ENCODE data around the gene MMP20.

Gene MMP20

GRCh38 chr11:102615894-102616432 is 9.2 kb downstream of the MMP20 start:
- no peak overlapping the region for H3K4me3 ChIP-seq (ENCODE audit: low read length)
- DNase-seq (ENCODE audit: low read depth): no peak
- TF ChIP-seq CTCF (IDR thresholded peaks at IDR 0.05; ENCODE audit: insufficient read depth, low read depth, low read length, missing control alignments): no peak

- TF ChIP-seq CTCF (IDR thresholded peaks at IDR 0.05; ENCODE audit: insufficient read depth, low read depth, low read length, missing control alignments): no peak
- DNase-seq (ENCODE audit: low read depth): no peak
- H3K4me3 ChIP-seq (ENCODE audit: low read length): no peak overlapping the region
Measured at GRCh38 chr11:102615077-102615893, 9.8 kb downstream of the MMP20 start.

- H3K4me3 ChIP-seq (ENCODE audit: low read length): no peak overlapping the region
- no peak for DNase-seq (ENCODE audit: low read depth)
- peak; percentile 4 for TF ChIP-seq CTCF (IDR thresholded peaks at IDR 0.05; ENCODE audit: insufficient read depth, low read depth, low read length, missing control alignments)
Measured at GRCh38 chr11:102614485-102614884, 10.6 kb downstream of the MMP20 start.

GRCh38 chr11:102614031-102614430 is 11.1 kb downstream of the MMP20 start:
- no peak for TF ChIP-seq CTCF (IDR thresholded peaks at IDR 0.05; ENCODE audit: insufficient read depth, low read depth, low read length, missing control alignments)
- no peak overlapping the region for H3K4me3 ChIP-seq (ENCODE audit: low read length)
- DNase-seq (ENCODE audit: low read depth): no peak

- TF ChIP-seq CTCF (IDR thresholded peaks at IDR 0.05; ENCODE audit: insufficient read depth, low read depth, low read length, missing control alignments): no peak
- no peak overlapping the region for H3K4me3 ChIP-seq (ENCODE audit: low read length)
- no peak for DNase-seq (ENCODE audit: low read depth)
Measured at GRCh38 chr11:102613450-102613849, 11.7 kb downstream of the MMP20 start.

- H3K4me3 ChIP-seq (ENCODE audit: low read length): no peak overlapping the region
- TF ChIP-seq CTCF (IDR thresholded peaks at IDR 0.05; ENCODE audit: insufficient read depth, low read depth, low read length, missing control alignments): no peak
- no peak for DNase-seq (ENCODE audit: low read depth)
Measured at GRCh38 chr11:102611291-102611690, 13.8 kb downstream of the MMP20 start.

- no peak for DNase-seq (ENCODE audit: low read depth)
- no peak overlapping the region for H3K4me3 ChIP-seq (ENCODE audit: low read length)
- no peak for TF ChIP-seq CTCF (IDR thresholded peaks at IDR 0.05; ENCODE audit: insufficient read depth, low read depth, low read length, missing control alignments)
Measured at GRCh38 chr11:102610200-102610599, 14.9 kb downstream of the MMP20 start.
